ENCODE results near the gene POU2F2. TPM values are rescaled to one million over a fixed set of nuclear protein-coding genes. Genes with fewer than 3 reads are reported as not detected.

Gene POU2F2
- total RNA-seq, 1 experiment from 2014 or later, result 0.02 TPM

DNA sequence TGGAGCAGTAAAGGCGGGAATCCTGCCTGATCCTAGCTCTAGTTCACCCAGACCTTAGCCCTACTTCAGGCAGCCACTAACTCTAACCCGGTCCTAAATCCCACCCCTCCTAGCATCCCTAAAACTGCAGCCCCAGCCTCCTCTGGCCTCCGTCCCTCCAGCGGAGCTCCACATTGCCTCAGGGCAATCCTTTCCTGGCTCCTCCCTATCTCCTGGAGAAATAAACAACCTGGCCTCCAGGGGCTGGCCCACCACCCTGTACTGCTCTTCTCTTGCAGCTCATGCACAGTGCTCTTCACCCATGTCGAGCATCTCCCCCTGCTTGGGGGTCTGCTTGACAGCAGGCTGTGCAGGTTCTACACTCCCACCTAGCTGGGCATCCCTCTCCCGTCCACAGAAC is 6.7 kb downstream of the POU2F2 start:
- DNase-seq (ENCODE audit: low spot score), result no peak

DNA sequence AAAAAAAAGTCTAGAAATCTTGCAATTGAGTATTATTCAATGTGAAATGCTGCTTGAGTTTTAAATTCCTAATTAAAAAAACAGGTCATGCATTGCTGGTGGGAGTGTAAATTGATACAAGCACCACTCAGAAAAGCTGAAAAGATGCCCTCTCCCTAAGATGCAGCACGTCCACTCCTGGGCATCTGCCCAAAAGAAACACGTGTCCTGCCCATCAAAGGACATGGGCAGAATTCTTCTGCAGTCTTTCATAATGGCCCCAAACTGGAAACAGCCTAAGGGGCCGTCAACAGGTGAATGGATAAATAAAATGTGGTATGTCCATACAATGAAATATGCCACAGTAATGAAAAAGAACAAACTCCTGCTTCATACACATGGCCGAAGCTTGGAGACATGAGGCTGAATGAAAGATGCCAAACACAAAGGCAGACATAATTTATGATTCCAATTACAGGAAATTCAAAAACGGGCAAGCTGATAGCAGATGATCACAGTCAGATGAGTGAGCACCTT is 7.8 kb downstream of the POU2F2 start:
- no peak for DNase-seq (ENCODE audit: low spot score)

DNA sequence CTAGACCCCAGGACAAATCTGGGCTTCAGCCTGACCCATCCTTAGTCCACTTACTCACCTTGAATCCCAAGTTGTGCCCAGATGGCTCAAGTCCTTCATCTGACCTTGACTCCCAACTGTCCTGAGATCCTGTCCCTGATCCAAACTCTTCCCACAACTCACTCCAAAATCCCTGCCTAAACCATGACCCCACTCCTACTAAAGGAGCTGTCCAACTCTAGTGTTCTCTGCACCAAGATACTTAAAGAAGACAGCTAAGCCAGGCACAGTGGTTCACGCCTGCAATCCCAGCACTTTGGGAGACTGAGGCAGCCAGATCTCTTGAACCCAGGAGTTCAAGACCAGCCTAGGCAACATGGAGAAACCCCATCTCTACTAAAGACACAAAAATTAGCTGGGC is 8.5 kb downstream of the POU2F2 start:
- no peak for DNase-seq (ENCODE audit: low spot score)

DNA sequence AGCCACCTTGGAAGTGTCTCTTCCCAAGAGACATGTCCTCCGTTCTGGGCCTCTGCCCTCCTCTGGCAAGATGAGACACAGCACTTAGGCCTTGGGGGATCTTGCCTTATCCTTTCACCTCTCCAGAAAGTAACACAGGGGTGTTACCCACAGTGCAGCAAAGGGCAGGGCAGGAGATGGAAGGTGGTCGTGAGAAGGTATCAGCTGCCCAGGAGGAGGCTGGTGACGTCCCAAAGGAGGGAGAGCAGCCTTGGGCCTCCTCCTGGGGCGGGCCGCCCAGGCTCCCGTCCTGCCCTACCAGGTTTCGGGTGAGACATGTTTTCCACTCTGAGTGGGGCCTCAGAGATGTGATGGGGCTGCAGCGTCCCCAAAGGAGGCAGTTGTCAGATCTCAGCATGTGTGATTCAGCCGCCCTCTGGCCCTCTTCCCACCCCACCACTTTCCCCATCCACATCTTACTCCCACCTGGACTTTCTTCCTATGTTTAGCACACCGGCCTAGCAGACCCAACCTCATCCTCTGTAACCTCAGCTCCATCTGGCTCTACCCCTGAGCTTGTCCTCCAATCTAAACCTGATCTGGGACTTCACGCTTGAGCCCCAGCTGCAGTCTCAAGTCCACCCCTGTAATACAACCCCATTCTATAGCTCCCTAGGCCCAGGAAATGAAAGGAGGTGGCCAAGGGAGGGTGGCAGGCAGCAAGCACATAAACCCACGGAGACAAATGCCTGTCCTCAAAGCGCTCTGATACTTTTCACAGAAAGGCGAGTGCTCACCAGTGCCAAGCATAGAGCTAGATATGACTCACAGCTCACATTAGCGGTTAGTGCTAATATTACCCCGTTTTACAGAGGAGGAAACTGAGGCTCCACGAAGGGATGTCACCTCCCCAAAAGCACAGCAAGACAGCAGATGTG is 9.3 kb downstream of the POU2F2 start:
- DNase-seq (ENCODE audit: low spot score), result no peak

DNA sequence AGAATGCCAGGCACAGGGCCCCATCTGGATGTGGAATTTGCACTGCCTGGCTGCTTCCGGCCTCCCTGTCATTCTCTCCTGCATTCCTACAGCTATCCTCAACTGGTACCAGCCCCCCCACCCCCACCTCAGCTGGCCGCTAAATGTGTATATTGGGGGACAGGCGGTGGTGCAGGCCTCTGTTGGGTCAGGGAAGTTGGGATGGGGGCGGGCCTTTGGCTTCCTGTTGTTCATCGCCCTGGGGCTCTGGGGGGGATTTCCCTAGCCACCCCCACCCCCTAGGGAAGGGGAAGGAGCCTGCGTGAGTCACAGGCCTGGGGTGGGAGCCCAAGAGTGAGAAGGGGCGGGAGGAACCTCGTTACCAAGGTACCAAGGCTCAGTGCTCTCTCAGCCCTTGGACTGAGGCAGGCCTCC is 10.6 kb downstream of the POU2F2 start:
- DNase-seq (ENCODE audit: low spot score), result peak; percentile 24

DNA sequence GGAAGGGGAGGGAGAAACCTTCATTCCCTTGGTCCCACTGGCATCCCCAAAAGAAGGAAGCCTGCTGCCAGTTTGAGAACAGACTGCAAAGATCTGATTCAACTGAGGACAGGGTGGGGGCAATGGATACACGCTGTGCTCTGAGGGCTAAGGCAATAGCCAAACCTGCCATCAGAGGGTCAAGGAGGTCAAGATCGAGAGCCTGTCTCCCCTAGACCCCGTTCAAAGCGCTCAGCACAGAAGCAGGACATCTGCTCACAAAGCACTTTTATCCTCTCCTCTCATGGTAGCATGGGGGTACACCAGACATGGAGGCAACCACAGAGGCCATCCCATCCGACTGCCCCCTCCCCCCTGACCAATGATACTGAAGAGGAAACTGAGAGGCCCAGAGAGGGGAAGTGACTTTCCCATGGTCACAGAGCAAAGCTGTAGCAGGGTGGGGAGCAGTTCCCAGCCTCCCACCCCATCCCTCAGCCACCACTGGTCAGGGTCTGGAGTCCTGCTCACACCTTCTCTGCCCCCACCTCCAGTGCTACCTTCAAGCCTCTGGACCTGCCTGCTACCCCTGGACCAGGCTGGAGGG is 11.1 kb downstream of the POU2F2 start:
- DNase-seq (ENCODE audit: low spot score), result no peak

DNA sequence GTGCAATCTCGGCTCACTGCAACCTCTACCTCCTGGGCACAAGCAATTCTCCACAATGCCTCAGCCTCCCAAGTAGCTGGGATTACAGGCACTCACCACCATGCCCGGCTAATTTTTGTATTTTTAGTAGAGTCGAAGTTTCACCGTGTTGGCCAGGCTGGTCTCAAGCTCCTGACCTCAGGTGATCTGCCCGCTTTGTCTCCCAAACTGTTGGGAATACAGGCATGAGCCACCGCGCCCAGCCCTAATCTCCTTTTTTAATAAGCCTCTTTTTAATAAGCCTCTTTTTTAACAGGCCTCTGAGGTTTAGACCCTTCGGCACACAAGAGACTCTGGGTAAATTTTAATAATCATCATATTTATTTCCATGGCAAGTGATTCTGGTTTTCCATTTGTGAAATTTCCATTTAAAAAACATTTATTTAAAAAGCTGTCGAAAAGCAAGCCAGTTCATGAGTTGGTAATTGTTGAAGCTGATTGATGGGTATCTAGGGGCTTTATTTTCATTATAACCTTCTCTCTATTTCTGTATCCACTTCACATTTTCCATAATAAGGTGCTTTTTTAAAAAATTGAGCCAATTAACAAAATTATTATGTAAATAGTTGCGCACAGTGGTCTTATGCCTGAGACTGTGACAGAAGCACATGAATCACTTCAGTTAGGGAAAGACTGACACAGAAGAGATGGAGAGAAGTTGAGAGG is 11.8 kb downstream of the POU2F2 start:
- DNase-seq (ENCODE audit: low spot score), result no peak

DNA sequence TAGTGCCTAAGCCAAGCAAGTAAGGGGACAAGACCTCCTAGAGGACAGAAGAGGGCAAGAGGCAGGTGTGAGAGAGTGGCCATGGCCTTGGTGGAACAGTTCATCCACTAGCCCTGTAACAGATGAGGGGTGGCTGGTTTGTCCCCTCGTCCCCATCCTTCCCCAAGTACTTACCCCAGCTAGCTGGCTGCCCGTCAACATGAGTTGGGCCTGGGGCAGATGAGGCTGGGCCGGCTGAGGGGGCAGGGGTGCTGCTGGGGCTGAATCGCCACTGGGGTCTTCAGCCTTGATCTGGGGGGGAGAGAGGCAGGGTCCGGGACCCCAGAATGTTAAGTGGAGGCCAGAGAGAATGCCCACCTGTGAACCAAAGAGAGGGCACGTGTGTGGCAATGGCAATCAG is 15.2 kb downstream of the POU2F2 start:
- DNase-seq (ENCODE audit: low spot score), result no peak

DNA sequence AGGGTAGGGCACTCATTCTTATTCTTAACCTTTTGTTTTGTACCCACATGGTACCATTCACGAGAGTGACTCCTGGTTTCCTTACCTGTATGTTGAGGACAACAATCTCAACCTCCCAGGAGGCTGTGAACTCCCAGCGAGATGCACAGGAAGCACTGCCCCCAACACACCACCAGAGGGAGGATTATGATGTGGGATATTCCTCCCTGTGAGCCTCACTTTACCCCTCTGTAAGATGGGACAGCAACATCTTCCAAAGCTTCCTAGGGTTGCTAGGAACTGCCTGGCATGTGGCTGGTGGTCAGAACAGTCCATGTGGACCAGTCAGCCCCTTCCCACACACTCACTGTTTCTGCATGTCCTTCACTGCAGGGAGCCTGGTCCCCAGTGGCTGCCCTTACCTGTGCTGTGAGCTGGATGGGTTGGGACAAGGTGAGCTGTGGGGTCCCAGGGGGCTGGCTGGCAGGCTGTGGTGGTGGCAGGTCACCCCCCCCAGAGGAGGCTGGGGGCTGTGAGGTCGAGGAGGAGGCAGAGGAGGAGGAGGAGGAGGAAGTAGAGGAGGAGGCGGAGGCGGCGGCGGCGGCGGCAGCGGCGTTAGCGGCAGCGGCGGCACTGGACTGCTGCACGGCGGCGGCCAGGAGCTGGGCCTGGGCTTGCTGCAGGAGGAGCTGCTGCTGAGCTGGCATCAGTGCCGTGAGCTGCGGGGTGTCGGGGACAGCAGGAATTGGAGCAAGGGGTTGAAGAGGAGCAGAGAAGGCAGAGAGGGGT is 15.8 kb downstream of the POU2F2 start:
- DNase-seq (ENCODE audit: low spot score), result no peak

DNA sequence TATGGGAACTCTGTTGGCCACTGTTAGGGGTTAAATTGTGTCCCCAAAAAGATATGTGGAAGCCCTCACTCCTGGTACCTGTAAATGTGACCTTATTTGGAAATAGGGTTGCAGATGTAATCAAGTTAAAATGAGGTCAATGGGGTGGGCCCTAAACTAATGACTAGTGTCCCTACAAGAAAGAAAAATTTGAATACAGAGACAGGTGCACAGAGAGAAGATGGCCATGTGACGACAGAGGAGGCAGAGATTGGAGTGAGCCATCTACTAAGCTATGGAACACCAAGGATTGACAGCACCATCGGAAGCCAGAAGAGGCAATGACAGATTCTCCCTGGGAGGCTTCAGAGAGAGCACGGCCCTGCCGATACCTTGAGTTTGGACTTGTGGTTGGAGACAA is 16.5 kb downstream of the POU2F2 start:
- DNase-seq (ENCODE audit: low spot score), result no peak

DNA sequence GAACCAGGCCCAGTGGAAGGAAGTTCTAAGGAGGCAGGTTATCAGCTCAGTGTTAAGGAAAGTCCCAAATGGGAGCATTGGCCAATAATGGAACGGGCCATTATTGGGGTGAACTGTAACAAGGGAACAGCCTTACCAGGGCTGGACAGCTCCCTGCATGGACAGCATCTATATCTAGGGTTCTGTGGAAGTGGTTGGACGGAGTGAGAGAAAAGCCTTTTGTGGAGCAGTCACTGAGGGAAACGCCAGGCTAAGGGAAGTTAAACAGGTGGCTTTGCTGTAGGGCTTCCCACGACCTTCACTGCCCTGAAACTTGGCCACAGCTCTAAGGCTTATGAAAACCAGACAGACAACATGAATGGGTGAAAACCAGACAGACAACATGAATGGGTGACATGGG is 17.0 kb downstream of the POU2F2 start:
- DNase-seq (ENCODE audit: low spot score), result no peak

DNA sequence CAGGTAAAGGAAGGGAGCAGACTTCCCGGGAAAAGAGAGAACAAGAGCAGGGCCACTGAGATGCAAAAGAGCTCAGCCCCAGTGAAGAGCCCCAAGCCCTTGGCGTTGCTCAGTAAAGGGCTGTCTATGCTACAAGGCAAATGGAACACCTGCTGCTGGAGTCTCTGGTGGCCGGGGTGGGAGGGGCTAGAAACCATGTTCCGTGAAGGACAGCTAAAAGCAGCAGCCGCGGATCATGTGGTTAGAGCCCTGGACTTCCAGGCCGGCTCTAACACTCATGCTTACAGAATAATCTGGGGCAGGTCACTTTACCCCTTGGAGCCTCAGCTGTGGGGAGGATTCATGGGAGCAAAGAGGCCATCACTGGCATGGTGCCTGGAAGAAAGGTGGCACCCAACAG is 17.8 kb downstream of the POU2F2 start:
- DNase-seq (ENCODE audit: low spot score), result no peak

DNA sequence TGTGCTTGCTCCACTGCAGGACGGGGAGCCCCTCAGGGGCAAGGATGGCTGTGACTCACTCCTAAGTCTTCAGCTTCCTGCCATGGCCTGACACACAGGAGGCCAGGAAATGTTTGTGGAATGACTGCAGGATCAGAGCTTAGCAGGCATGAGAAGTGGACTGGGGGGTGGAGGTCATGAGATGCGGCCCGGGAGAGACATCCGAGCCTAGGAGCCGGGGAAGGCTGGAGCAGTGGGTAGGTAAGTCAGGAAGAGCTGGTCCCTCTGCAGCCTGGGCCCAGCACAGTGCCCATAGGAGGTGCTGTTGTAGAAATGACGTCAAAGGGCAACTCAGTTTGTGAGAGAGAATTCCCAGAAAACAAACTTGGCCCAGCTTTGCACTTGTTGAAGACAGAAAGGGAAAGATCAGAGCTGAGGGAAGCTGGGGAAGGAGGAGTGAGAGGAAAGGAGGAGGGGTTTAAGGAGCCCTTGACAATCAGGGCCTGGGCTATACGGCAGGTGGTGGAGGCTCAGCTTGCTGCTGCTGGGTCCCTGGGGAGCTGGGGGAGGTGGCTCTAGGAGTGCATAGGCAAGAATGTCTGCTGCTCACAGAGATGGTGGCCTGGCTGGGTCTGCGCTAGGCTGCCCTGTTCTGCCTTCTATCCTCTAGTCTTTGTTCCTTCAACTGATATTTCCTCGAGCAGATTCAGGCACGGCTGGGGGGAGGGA is 18.5 kb downstream of the POU2F2 start:
- peak; percentile 88 for DNase-seq (ENCODE audit: low spot score)

DNA sequence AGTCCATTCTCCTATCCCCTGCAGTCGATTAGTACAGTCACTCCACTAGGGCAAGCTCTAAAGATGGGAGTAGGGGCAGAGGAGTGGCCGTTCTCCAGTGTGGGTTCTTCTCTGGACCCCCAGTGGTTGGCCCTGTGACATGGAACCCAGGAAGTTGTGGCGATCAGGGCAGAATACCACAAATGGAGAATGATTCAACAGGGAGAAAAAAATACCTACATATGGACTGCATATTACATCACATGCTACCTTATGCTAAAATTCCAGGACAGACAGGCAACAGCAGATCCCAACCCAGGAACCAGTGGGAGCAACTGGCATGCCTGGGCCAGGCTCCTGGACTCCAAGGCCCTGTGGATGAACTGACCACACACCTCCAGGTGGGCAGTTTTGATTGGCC is 20.4 kb downstream of the POU2F2 start:
- DNase-seq (ENCODE audit: low spot score), result peak; percentile 23

DNA sequence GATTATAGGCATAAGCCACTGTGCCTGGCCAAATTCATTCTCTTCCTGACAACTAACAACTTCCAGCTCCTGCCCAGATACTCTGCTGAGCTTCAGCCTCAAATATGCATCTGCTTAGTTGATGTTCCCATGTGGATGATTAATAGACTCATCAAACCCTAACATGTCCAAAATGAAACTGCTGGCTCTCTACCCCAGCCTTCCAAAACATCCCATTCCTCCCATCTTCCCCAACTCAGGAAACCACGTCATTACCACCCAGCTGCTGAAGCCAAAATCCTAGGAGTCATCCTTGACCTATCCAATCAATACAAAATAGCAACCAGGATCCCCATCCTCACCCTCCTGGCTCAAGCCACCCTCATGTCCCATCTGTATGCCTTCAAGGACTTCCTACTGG is 20.9 kb downstream of the POU2F2 start:
- no peak for DNase-seq (ENCODE audit: low spot score)

DNA sequence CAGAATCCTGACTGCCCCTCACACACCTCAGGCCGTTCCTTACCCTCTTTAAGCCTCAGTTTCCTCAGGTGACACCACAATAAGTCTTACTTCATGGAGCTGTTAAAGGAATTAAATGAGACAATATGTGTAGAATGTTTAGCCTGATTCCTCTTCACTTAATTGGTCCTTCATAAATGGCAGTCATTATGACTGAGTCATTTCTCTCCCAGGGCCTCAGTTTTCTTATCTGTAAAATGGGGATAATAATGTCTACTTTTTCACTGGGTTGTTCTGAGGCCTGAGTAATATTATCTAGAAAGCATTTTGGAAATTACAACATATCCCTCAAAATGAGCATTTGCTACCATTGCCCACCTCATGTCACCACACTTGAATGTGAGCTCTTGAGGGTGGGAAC is 21.6 kb downstream of the POU2F2 start:
- no peak for DNase-seq (ENCODE audit: low spot score)

DNA sequence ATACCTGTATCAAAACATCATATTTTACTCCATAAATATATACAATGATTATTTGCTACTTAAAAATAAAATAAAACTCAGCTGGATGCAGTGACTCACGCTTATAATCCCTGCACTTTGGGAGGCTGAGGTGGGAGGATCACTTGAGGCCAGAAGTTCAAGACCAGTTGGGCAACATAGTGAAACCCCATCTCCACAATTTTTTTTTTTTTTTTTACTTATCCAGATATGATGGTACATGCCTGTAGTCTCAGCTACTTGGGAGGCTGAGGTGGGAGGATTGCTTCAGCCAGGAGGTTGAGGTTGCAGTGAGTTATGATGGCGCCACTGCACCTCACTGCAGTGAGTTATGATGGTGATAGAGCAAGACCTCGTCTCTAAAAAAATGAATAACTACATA is 22.4 kb downstream of the POU2F2 start:
- no peak for DNase-seq (ENCODE audit: low spot score)

DNA sequence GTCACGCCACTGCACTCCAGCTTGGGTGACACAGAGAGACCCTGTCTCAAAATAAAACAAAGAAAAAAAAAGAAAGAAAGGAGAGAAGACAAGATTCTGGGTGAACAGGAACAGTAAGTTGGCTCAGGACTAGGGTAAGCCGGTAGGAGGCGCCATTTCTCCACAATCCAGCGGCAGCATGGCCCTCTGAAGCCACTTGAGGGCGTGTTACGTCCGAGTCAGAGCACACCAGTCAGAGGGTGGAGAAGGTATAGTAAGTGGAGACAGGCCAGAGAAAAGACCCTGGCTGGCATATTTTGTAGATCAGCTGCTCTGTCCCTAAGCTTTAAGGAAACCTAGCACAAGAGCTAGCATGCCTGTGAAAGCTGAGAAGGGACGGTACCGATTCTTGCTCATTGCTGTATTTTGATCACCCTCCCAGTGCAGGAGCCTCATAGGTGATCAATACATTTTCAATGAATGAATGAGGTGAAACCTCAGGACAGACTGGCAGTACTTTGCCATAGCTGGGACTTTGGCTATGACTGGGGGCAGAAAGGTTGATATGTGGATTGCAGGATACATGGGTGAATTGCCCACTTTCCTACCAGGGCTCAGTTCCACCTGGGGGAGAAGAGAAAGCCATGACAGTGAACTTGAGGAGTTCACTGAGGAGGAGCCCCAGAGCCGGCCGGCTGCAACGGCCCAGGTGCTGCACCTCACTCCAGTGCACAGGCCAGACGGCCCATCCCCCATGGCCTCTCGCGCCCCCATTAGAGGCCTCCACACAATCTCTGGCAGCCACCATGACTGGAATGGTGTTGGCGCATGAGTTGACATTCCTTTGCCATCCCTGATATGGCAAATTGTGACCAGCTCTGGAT is 23.5 kb downstream of the POU2F2 start:
- peak; percentile 87 for DNase-seq (ENCODE audit: low spot score)

DNA sequence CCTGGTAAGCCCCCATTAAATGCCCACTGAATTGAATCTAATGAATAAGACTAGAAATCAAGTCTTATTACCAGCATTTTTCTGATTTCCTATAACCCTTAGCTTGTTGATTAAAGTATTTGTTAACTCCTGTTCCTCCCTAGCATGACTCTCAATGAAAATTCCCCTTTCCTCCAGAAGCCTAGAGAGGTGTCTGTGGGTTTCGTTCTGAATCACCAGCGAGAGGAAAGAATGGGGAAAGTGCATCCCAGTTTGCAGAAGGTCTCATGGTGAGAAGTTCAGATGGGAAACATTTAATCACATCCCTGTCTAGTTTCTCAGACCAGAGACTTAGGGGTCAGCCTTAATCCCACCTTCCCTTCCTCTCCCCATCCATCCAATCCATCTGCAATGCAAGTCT is 26.9 kb downstream of the POU2F2 start:
- no peak for DNase-seq (ENCODE audit: low spot score)

DNA sequence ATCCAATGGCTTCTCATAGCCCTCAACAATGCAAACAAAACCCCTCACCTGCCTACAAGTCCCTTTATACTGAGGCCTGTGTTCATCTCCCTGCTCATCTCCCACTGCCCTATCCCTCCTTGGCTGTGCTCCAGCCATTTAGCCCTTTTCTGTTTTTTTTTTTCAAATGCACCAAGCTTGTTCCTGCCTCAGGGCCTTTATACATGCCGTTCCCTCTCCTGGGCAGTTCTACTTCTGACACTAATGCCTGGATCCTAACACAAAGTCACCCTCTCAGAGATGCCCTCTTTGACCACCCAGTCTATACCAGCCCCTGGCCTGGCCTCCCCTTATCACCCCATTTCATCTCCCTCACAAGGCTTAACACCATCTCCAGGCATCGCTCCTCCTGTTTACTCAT is 29.4 kb downstream of the POU2F2 start:
- no peak for DNase-seq (ENCODE audit: low spot score)

Data from H4 (cell line).